ENCODE results near the gene SPATA46.

- TF ChIP-seq, protein P1, sequence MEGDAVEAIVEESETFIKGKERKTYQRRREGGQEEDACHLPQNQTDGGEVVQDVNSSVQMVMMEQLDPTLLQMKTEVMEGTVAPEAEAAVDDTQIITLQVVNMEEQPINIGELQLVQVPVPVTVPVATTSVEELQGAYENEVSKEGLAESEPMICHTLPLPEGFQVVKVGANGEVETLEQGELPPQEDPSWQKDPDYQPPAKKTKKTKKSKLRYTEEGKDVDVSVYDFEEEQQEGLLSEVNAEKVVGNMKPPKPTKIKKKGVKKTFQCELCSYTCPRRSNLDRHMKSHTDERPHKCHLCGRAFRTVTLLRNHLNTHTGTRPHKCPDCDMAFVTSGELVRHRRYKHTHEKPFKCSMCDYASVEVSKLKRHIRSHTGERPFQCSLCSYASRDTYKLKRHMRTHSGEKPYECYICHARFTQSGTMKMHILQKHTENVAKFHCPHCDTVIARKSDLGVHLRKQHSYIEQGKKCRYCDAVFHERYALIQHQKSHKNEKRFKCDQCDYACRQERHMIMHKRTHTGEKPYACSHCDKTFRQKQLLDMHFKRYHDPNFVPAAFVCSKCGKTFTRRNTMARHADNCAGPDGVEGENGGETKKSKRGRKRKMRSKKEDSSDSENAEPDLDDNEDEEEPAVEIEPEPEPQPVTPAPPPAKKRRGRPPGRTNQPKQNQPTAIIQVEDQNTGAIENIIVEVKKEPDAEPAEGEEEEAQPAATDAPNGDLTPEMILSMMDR (IDR thresholded peaks at IDR 0.05; ENCODE audit: low read depth, low read length, poor library complexity, severe bottlenecking), result no peak
- no peak for TF ChIP-seq EZH2phosphoT487 (IDR thresholded peaks at IDR 0.05; ENCODE audit: borderline replicate concordance, low read length)
These were observed 48.1 kb downstream of the SPATA46 start for GRCh38 chr1:162328512-162328911.
